Left ventricle myocardium superior (tissue), 1 donor: Measurements from ENCODE around the gene ARL6IP1. TPM values are rescaled to one million over a fixed set of nuclear protein-coding genes. Genes with fewer than 3 reads are reported as not detected.
A peak's percentile ranks its signal among the peaks of the same experiment; 100 is the strongest.
"Not testable (repeated sequence)": the region's sequence is repeated elsewhere in the genome, so short reads cannot be mapped to it uniquely, and the experiment has no call there.

Source experiments
- ATAC-seq: fragments of 200-7000 bp; cut with Tn5 transposase; one replicate; pipeline ENCODE4 v1.9.1; 2020; ENCODE audit warnings: mild to moderate bottlenecking, moderate library complexity
- DNase-seq: peaks from one replicate; pipeline ENCODE4 v3.0.0-alpha.2; 2020
- intact Hi-C: fragments of 100-400 bp; cut with micrococcal nuclease; formaldehyde crosslinking; loops from one replicate; pipeline ENCODE4 v1.11.0; 2022
- total RNA-seq: library from RNA; stranded (reverse); fragmentation: NEBNext Ultra II Directional; extraction: Animal tissue kit (Norgen Biotek cat#: 25700); gene quantifications from one replicate; pipeline ENCODE4 v1.2.1, GENCODE V29; 2021
- donor health status: DM: no; HTN: yes; CAD: no; lungs with severe emphysema.

The ARL6IP1 gene
- total RNA-seq, 1 donor from 2014 or later = 25.9 TPM

- ATAC-seq, DNase-seq, intact Hi-C loops: not testable (repeated sequence)
These were observed 26.7 kb downstream of the ARL6IP1 start for GRCh38 chr16:18774651-18775050.

GRCh38 chr16:18772171-18772570 lies 29.2 kb downstream of the ARL6IP1 start:
- ATAC-seq, DNase-seq, intact Hi-C loops: not testable (repeated sequence)

GRCh38 chr16:18770336-18770962 lies 30.9 kb downstream of the ARL6IP1 start:
- intact Hi-C loops, DNase-seq, ATAC-seq: not testable (repeated sequence)

- intact Hi-C loops = not testable (repeated sequence)
These were observed 34.1 kb downstream of the ARL6IP1 start for GRCh38 chr16:18767217-18767616.

GRCh38 chr16:18762713-18763112 lies 38.6 kb downstream of the ARL6IP1 start:
- DNase-seq, ATAC-seq, intact Hi-C loops: not testable (repeated sequence)

More at GRCh38 chr16:18767217-18767616, 34.1 kb downstream of the ARL6IP1 start:
- DNase-seq, ATAC-seq: not testable (repeated sequence)

GRCh38 chr16:18759598-18760520 lies 41.5 kb downstream of the ARL6IP1 start:
- DNase-seq (peak; percentile 40), ATAC-seq (peak; percentile 90)
- intact Hi-C loops = not testable (repeated sequence)

- ATAC-seq, intact Hi-C loops, DNase-seq: not testable (repeated sequence)
These were observed 43.2 kb downstream of the ARL6IP1 start for GRCh38 chr16:18757960-18758660.

- ATAC-seq, DNase-seq, intact Hi-C loops: not testable (repeated sequence)
These were observed 44.7 kb downstream of the ARL6IP1 start for GRCh38 chr16:18756639-18757038.

- intact Hi-C loops, ATAC-seq, DNase-seq: not testable (repeated sequence)
These were observed 58.5 kb downstream of the ARL6IP1 start for GRCh38 chr16:18742870-18743269.

Other genes starting within 250 kb of the ARL6IP1 start
- 180 TPM for gene NOMO2, start 239.5 kb downstream of the ARL6IP1 start, total RNA-seq
- 683 TPM for gene RPS15A, start 11.2 kb downstream of the ARL6IP1 start, total RNA-seq
- 42.5 TPM for gene SMG1, start 124.9 kb upstream of the ARL6IP1 start, total RNA-seq
- gene TMC7, start 182.4 kb upstream of the ARL6IP1 start, total RNA-seq = 1.1 TPM